ENCODE results near the gene BGN. TPM values are rescaled to one million over a fixed set of nuclear protein-coding genes. Genes with fewer than 3 reads are reported as not detected.

BGN gene
- total and polyA plus RNA-seq, 2 experiments from 2014 or later = 129 to 308 TPM

GRCh38 chrX:153502796-153503195 is 8.0 kb downstream of the BGN start:
- no peak overlapping the region for H3K9ac ChIP-seq
- H2AFZ ChIP-seq = no peak overlapping the region
- H4K20me1 ChIP-seq (ENCODE audit: insufficient read depth) = no peaks in the 10 kb centered on the region; the same call in 1 of the 2 replicates
- 82 to 95% methylated on average over 4 of the region's 14 CpGs for WGBS, 2 experiments (ENCODE audit: low coverage in 1 of 2, low lambda C conversion rate in 2 of 2, missing lambda C conversion rate in 2 of 2)
- H3K27ac ChIP-seq = no peak overlapping the region
- 0 out of 2 replicates have a peak, but pooled peaks cover under 1% of the 10 kb centered on the region for H3F3A ChIP-seq (ENCODE audit: insufficient read depth)
- in situ Hi-C loops (cut with MboI) = no loop called here
- H3K4me2 ChIP-seq (ENCODE audit: unreplicated experiment) = no peak overlapping the region
- H3K4me1 ChIP-seq (ENCODE audit: insufficient read depth) = 0 out of 2 replicates have a peak, but pooled peaks cover 5% of the 10 kb centered on the region
- H3K9me3 ChIP-seq (ENCODE audit: low read depth) = no peaks in the 10 kb centered on the region
- no peaks in the 10 kb centered on the region for H3K9me2 ChIP-seq (ENCODE audit: insufficient read depth)
- H3K79me2 ChIP-seq (ENCODE audit: insufficient read depth) = peaks cover 27% of the 10 kb centered on the region
- H3K27me3 ChIP-seq (replicated peaks; ENCODE audit: insufficient read depth) = no peaks in the 10 kb centered on the region
- TF ChIP-seq EZH2phosphoT487 (IDR thresholded peaks at IDR 0.05; ENCODE audit: insufficient read depth, low read depth) = no peak
- no peak for TF ChIP-seq EZH2 (IDR thresholded peaks at IDR 0.05; ENCODE audit: insufficient read depth, poor library complexity, severe bottlenecking)
- DNase-seq = no peak
- no peaks in the 10 kb centered on the region for H3K36me3 ChIP-seq (ENCODE audit: low read depth)
- H3K4me3 ChIP-seq = no peak overlapping the region

- Histone ChIP-seq H2AFZ (no peak overlapping the region), H3K4me3 (no peak overlapping the region), H3K27me3 (replicated peaks; ENCODE audit: insufficient read depth) (no peaks in the 10 kb centered on the region), H3K4me1 (ENCODE audit: insufficient read depth) (0 out of 2 replicates have a peak, but pooled peaks cover 3% of the 10 kb centered on the region), H3K36me3 (ENCODE audit: low read depth) (no peaks in the 10 kb centered on the region), H3K9me2 (ENCODE audit: insufficient read depth) (no peaks in the 10 kb centered on the region), H3K4me2 (ENCODE audit: unreplicated experiment) (no peak overlapping the region), H3F3A (ENCODE audit: insufficient read depth) (peaks cover 4% of the 10 kb centered on the region; the same call in 1 of the 2 replicates), H3K9ac (no peak overlapping the region), H3K9me3 (ENCODE audit: low read depth) (no peaks in the 10 kb centered on the region), H4K20me1 (ENCODE audit: insufficient read depth) (no peaks in the 10 kb centered on the region; the same call in 1 of the 2 replicates), H3K27ac (no peak overlapping the region), H3K79me2 (ENCODE audit: insufficient read depth) (peaks cover 12% of the 10 kb centered on the region; the same call in 1 of the 2 replicates)
- no peak for DNase-seq
- TF ChIP-seq EZH2 (IDR thresholded peaks at IDR 0.05; ENCODE audit: insufficient read depth, poor library complexity, severe bottlenecking) (no peak), EZH2phosphoT487 (IDR thresholded peaks at IDR 0.05; ENCODE audit: insufficient read depth, low read depth) (no peak)
- WGBS, 2 experiments (ENCODE audit: low coverage in 1 of 2, low lambda C conversion rate in 2 of 2, missing lambda C conversion rate in 2 of 2) = 76 to 81% methylated on average over 12 to 22 of the region's 26 CpGs
- in situ Hi-C loops (cut with MboI) = no loop called here
These were observed 9.8 kb downstream of the BGN start for GRCh38 chrX:153504445-153505016.

GRCh38 chrX:153505361-153505760 is 10.6 kb downstream of the BGN start:
- H3K79me2 ChIP-seq (ENCODE audit: insufficient read depth) = 0 out of 2 replicates have a peak, but pooled peaks cover 6% of the 10 kb centered on the region
- no peak overlapping the region for H2AFZ ChIP-seq
- H3F3A ChIP-seq (ENCODE audit: insufficient read depth) = peaks cover 4% of the 10 kb centered on the region; the same call in 1 of the 2 replicates
- in situ Hi-C loops (cut with MboI) = no loop called here
- TF ChIP-seq EZH2phosphoT487 (IDR thresholded peaks at IDR 0.05; ENCODE audit: insufficient read depth, low read depth) (no peak), EZH2 (IDR thresholded peaks at IDR 0.05; ENCODE audit: insufficient read depth, poor library complexity, severe bottlenecking) (no peak)
- no peak overlapping the region for H3K4me2 ChIP-seq (ENCODE audit: unreplicated experiment)
- H3K9me3 ChIP-seq (ENCODE audit: low read depth) = no peaks in the 10 kb centered on the region
- H4K20me1 ChIP-seq (ENCODE audit: insufficient read depth) = no peaks in the 10 kb centered on the region; the same call in 1 of the 2 replicates
- H3K27ac ChIP-seq = no peak overlapping the region
- H3K9me2 ChIP-seq (ENCODE audit: insufficient read depth) = no peaks in the 10 kb centered on the region
- no peaks in the 10 kb centered on the region for H3K36me3 ChIP-seq (ENCODE audit: low read depth)
- no peak overlapping the region for H3K4me3 ChIP-seq
- no peak for DNase-seq
- 81 to 93% methylated on average over 6 to 14 of the region's 18 CpGs for WGBS, 2 experiments (ENCODE audit: low coverage in 1 of 2, low lambda C conversion rate in 2 of 2, missing lambda C conversion rate in 2 of 2)
- H3K27me3 ChIP-seq (replicated peaks; ENCODE audit: insufficient read depth) = no peaks in the 10 kb centered on the region
- H3K4me1 ChIP-seq (ENCODE audit: insufficient read depth) = no peaks in the 10 kb centered on the region
- no peak overlapping the region for H3K9ac ChIP-seq

GRCh38 chrX:153507484-153508178 is 12.9 kb downstream of the BGN start:
- Histone ChIP-seq H3K4me2 (ENCODE audit: unreplicated experiment) (no peak overlapping the region), H3F3A (ENCODE audit: insufficient read depth) (peaks cover 4% of the 10 kb centered on the region; the same call in 1 of the 2 replicates), H3K9me3 (ENCODE audit: low read depth) (no peaks in the 10 kb centered on the region), H3K9ac (no peak overlapping the region), H3K79me2 (ENCODE audit: insufficient read depth) (no peaks in the 10 kb centered on the region), H3K27me3 (replicated peaks; ENCODE audit: insufficient read depth) (no peaks in the 10 kb centered on the region), H3K9me2 (ENCODE audit: insufficient read depth) (no peaks in the 10 kb centered on the region), H3K4me3 (no peak overlapping the region), H4K20me1 (ENCODE audit: insufficient read depth) (no peaks in the 10 kb centered on the region), H3K36me3 (ENCODE audit: low read depth) (no peaks in the 10 kb centered on the region), H2AFZ (no peak overlapping the region), H3K27ac (no peak overlapping the region), H3K4me1 (ENCODE audit: insufficient read depth) (no peaks in the 10 kb centered on the region)
- in situ Hi-C loops (cut with MboI) = no loop called here
- 25 to 67% methylated on average over 7 to 8 of the region's 19 CpGs for WGBS, 2 experiments (ENCODE audit: low coverage in 1 of 2, low lambda C conversion rate in 2 of 2, missing lambda C conversion rate in 2 of 2)
- DNase-seq = peak; percentile 79
- TF ChIP-seq EZH2phosphoT487 (IDR thresholded peaks at IDR 0.05; ENCODE audit: insufficient read depth, low read depth) (no peak), EZH2 (IDR thresholded peaks at IDR 0.05; ENCODE audit: insufficient read depth, poor library complexity, severe bottlenecking) (no peak)

Data from GM23248 (cell line).